Hepatic stellate cell (primary cell): Measurements from ENCODE around the gene NDUFA5.
A peak's percentile ranks its signal among the peaks of the same experiment; 100 is the strongest.

Experiments used
- DNase-seq: peaks from one replicate; pipeline ENCODE4 v3.0.0; 2011; ENCODE audit warnings: low spot score

Gene NDUFA5

DNA sequence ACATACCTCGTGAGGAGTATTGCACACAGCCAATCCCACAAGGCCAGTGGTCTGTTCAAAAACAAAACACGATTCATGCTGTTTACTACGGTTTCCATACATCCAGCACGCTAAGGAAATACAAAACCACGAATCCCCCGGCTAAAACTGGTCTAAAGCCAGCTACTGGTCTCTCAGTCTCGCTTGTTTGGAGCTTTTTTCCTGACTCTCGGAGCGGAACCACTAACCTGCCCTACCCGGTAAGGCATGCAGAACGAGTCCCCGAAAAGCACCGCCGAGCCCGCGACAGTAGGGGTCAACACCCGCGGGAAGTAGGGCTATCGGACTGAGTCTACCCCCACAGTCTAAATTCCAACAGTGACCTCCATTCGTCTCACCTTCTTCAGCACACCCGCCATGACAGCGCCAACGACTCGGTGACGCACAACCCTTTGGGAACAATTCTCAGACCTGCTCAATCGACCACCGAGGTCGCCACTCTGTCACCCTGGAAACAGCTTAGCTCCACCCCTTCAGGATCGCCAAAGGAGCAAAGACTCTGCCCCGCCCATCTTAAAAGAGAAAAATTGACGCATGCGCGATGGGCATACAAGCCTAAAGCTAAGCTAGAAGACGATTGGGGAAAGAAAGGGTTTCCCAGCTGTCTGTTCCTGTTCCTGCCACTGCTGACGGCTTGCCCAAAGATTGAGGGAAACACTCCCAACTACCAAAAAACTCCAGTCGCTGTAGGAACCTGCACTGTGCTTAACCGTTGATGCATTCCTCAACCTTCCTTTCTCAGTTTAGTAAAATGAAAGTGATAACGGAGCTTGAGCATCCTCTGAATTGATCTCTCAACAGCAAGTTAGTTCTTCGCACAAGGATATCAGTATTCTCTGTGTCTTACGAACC lies at the start of gene NDUFA5:
TSS of gene NDUFA5 (minus strand) at position 421 of the 891 bp plus-strand sequence. CDS start at position 398, 23 bp downstream.
- peak; percentile 71 for DNase-seq

DNA sequence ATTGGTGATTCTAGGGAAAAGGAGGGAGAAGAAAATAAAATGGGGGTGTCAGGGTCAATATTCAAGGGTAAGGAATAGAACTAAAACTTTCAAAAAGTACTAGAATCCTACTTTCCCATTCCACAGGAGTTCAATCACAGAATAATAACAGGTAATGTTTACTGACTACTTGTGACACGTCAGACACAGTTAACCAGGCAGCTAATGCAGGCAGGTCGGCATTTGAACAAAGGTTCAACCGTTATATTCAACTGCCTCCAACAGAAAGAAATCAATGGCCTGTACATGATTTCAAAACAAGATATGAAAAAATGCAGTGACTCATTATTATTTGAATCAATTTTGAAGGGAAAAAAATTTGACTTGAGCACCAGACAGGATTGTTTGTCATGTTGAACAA lies 47.1 kb upstream of the NDUFA5 start:
- no peak for DNase-seq

DNA sequence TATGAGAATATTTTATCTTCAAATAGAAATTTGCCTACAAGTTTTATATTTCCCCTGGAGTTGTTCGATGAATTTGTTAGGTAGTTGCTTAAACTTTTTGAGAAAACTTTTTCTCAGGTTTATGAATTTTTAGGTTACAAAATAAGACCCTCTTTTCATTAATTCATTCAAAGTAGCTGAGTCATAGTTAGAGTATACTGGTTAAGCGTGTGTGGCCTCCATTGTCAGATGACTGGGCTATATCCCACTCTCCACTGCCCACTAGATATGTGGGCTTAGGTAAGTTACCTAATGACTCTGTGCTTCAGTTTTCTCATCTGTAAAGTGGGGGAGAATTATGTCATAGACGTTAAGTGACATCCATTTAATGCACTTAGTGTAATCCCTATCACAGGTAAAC lies 45.0 kb upstream of the NDUFA5 start:
- DNase-seq = no peak

DNA sequence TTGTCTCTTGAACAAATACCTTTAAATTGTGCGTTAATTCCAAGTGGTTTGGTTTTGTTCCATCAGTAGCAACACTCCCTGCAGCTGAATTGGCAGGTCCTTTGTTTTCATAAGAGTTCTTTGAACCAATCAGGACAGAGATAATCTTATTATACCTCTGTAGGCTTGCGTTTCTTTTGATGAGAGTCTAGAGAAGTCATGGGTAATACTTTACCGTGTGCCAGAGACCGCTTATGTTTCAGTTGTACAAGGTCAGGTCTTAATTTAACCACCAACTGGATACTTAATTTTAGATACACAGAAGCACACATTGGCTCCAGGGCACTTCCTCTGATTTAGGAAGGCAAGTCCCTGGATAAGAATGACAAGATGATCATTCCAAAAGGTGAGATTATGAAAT lies 43.9 kb upstream of the NDUFA5 start, which contains the start of gene ASB15:
TSS of gene ASB15 (plus strand) at position 292 of the 400 bp plus-strand sequence. CDS start 12,682 bp downstream, outside the sequence.
- DNase-seq = no peak

DNA sequence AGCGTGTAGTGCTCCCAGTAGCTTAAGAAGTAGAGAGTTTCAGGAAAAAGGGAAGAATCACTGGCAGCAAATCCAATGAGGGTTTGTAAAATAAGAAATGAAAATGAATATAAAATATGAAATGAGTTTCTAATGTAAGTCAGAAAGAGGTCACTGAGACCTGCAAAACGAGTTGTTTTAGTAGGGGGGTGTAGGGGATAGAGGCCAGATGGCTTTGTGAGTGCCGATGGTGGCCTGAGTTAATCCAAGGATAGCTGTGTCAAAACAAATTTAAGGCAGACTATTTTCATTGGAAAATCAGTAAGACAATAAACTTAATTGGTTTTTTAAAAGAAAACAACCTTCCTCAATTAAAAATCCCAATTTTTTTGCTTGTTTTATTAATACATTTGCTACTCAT lies 43.3 kb upstream of the NDUFA5 start:
- DNase-seq = no peak

DNA sequence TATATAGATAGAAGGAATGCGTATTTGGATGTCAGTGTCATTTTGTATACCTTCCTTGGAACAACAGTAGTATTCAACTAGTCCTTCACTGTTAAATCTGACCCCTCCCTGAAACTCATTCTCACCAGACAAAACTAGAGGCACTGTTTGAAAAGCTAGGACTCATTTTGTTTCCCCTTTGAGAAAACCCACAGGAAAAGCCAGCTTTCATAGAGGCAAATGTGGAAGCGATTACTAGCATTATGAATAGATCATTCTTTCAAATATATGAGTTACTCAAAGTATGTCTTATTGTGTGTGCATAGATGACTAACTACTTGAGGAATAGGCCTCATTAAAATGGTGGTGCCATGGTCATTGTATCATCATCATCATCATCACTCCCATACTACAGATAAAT lies 42.1 kb upstream of the NDUFA5 start:
- no peak for DNase-seq

DNA sequence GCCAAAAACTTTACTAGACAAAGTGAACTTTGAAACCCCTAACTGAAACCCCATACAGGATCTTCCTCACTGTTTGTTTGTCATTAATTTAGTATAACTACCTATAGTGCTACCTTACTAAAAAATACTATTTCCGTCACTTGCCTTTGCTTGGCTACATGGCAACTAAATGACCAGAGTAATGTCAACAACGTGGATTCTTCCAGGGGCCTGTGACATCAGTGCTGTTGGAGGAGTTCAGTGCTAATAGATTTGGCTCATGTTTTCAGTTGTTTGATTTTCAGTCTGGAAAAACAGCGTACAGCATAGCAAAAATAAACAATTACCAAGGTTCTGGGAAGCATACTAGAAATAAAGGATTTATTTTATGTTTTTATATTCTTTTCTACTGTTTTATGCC lies 41.0 kb upstream of the NDUFA5 start:
- no peak for DNase-seq

DNA sequence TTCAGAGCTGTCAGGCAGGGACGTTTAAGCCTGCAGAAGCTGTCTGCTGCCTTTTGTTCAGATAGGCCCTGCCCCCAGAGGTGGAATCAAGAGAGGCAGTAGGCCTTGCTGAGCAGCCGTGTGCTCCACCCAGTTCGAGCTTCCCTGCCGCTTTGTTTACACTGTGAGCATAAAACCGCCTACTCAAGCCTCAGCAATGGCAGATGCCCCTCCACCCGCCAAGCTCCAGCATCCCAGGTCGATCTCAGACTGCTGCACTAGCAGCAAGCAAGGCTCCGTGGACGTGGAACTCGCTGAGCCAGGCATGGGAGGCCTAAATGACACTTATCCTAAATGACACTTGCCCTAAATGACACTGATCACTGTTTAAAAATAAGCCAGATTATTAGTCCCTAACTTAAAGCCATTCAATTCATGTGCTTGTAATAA lies 37.2 kb upstream of the NDUFA5 start:
- DNase-seq = no peak

DNA sequence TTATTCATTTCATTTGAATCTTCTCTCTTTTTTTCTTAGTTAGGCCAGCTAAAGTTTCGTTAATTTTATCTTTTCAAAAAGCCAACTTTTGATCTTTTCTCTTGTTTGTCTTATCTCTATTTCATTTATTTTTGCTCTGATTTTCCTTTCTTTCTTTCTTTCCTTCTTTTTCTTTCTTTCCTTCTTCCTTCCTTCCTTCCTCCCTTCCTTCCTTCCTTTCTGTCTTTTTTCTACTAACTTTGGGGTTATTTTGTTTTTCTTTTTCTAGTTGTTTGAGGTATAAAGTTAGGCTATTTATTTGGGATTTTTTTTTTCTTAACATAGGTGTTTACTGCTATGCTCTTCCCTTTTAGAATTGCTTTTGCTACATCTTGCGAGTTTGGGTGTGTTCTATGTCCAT lies 30.8 kb upstream of the NDUFA5 start:
- no peak for DNase-seq

DNA sequence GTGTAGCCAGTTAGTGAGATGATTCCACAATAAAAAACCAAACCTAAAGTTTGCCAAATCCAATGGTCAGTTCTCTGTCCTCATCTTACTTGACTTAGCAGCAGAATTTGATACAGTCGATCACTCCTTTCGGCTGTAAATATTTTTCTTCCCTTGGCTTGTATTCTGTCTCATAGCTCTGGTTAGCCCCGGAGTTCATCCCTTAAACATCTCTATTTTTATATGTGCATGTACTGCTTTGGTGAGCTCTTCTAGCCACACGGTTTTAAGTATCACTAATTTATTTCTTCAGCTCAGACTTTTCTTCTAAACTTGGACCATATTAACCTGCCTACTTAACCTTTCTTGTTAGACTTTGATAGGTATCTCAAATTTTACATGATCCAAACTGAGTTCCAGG lies 26.2 kb upstream of the NDUFA5 start:
- DNase-seq = no peak

DNA sequence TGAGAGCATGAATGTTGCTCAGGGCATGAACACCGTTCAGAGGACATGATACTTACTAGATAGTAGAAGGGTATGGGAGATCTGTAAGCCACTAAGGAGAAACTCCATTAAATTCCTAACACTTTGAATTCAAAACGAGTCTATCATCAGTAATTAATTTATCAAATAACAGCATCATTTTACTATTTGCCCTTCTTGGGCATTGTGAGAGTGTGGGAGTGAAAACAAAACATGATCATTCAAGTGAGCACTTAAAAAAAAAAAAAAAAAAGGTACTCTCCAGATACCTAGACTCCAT lies 23.5 kb upstream of the NDUFA5 start:
- no peak for DNase-seq

DNA sequence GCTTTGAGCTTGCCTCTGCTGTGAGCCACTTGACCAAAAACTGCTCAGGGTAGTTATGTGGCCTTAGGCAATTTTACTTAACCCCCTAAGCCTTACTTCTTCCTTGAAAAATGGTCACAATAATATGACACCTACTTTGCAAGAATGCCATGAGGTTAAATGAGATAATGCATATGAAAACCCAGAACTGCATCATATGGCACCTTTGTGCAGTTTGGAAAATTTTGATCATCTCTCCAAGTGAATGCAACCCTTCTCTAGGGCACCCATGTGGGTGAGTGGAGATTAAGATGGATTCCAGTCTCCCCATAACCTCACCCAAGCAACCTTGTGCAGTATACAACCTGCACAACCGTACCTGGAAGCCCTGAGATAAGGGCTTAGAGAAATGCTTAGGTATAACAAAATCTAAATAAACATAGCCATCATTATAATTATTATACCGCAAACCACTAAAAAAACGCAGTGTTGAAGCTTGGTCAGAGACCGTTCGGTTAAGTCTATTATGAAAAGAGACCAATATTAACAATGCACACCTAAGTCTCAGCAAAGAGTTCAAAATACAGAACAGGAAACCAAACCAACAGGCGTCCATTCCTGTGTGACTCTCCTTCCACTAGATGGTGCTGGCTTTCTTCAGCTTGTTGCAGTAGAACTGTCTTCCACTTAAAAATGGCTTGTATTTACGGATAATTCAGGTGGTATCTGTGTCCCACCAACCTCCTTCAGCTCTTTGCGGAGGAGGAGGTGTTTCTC lies 23.0 kb upstream of the NDUFA5 start:
- peak; percentile 11 for DNase-seq

DNA sequence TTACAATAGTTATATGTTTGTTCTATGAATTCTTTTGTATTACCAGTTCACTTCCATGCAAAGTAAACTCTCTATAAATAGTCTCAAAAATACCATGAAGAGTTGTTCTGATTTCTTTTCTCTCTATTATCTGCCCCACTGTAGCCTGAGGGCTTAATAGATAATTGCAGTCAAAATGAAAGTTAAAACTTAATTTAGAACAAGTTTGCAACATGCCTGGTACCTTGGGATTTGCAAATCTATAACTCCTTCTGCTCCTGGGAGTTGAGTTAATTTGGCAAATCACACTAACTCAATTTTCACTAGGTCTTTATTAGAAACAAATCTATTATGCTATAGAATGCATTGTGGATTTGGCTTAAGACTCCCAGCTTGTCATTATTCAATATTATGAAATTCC lies 21.8 kb upstream of the NDUFA5 start:
- no peak for DNase-seq

DNA sequence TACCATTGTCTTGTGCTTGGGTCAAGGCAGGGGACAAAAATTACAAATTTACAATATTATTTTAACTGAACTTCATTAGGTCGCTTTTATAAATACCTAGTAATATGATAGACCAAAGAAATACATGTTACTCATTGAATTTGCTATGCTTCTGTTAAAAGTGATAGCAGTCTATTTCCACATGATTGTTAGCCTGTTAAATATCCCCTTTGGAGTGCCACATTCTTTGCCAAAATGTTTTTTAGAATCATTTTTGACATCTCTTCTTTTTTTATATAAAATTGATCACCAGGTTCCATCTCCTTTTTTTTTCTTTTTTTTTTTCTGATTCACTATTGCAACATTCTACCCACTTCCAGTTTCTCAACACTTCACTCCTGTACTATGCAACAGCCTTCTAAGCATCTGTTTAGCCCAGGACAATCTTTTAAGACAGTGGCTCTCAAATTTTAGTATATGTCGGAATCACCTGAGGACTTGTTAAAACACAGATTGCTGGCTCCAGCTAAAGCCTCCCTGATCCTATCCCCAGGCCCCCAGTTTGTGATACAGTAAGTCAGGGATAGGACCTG lies 16.4 kb upstream of the NDUFA5 start:
- no peak for DNase-seq

DNA sequence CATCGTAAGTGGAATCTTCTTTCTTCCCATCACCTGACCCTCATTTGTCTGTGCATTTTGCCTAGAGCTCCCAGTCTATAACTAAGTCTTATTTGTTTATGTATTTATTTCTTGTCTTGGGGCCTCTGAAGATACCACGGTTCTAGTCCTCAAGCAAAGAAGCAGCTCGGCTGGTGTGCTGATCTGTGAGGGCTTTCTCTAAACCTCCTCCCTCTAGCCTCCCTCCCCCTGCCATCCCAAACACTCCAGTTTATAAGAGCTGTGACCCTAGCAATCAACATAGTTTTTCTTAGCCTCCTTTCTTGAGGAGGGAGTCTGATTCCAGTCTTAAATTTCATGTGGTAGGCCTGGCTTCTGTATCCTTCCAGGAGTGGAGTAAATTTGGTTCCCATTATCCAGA lies 15.7 kb upstream of the NDUFA5 start:
- DNase-seq = no peak

DNA sequence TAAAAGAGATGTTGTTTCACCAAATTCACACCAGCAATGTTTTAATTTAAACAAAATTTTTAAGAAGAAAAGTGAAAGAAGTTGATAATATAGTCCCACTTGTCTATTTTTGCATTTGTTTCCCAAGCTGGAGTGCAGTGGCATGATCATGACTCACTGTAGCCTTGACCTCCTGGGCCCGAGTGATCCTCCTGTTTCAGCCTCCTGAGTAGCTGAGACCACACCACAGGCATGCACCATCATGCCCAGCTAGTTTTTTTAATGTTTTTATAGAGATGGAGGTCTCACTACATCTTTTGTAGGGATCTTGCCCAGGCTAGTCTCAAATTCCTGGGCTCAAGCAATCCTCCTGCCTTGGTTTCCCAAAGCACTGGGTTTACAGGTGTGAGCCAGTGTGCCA lies 14.1 kb upstream of the NDUFA5 start:
- DNase-seq = no peak

DNA sequence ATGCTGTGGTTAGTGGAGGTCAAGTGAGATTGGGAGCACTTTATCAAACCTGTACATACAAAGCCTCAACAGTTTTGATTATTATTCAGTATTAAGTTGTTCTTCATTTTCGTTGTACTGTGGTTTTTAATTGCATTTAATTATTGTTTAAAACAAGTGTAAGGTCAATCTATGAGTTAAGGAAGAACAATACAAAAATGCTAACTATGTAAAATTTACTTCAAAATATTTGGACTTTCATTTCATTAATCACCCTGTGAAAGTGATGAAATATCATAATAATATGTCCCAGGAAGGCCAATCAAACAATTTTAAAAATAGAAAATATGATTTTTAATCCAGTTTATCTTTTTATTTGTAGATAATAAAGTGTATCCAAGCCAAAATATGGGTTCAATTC lies 13.6 kb upstream of the NDUFA5 start:
- no peak for DNase-seq

DNA sequence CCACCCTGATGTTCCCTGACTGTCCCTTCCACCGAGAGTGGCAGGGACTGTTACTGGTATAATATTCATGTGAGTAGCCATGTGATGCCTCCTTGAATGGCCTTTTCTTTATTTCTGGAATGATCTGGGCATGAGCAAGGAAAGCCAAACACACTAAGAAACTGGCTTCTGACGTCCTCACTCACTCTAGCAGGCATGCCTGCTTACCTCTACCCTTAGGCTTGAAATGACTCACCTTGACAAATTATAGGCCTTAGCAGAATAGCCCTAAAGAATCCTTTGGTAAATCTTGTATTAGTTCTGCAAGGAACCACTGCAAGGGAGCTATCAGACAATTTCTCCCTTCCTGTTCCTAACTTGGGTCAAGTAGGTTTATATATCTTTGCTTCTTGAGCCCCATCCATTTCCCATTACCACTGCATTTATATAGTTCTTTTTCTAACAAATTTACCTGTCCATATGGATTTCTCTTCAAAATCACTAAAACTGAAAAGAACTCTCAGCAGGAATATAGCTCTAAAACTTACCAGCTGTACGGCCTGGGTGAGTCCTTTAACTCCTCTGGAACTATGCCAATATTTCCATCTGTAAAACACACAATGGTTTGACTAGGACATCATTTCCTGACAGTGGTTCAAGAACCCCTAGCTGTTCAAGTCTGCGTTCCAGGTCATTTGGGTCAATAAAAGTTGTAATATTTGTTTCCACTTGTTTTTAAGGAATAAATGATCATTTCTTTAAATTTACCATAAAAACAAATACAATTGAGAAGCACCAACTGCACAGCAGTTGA lies 13.0 kb upstream of the NDUFA5 start:
- DNase-seq = no peak

DNA sequence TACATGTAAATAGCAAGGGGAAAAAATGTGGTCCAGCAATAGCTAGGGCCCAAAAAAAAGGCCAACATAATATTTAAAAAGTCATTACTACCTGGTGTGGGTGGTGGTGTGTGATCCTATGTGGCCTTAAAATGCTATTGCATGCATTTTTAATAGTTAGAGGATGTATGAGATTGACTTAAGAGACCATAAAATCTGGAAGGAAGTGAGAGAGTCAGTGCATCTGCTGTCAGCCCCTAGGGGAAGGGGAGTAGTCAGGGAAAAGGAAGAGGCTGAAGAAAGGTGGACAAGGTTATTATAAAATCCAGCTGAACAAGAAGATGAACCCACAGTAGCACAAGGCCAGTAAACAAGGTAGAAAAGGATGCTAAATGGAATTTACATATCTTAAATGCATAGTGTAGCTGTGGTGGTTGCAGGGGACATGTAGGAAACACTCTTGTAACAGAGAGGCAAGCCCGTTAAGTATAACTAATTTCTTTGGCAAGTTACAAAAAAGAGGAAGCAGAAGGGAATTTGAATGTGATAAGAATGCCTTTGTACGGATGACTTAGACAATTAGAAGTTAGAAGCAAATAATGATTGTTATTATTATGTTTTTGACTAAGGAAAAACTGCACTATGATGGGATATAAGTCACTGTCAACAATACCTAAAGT lies 11.9 kb upstream of the NDUFA5 start:
- no peak for DNase-seq

DNA sequence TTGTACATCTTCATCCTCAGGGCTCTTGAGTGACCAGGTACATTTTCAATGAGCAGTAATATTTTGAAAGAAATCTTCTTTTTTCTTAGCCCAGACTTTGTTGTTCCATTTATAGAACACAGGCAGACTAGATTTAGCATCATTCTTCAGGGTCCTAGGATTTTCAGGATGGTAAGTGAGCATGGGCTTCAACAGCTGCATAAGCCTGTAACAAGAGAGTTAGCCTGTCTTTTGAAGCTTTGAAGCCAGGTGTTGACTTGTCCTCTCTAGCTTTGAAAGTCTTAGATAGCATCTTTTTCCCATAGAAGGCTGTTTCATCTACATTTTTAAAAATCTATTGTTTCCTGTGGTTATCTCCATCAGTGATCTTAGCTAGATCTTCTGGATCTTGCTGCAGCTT lies 4.5 kb upstream of the NDUFA5 start:
- no peak for DNase-seq

DNA sequence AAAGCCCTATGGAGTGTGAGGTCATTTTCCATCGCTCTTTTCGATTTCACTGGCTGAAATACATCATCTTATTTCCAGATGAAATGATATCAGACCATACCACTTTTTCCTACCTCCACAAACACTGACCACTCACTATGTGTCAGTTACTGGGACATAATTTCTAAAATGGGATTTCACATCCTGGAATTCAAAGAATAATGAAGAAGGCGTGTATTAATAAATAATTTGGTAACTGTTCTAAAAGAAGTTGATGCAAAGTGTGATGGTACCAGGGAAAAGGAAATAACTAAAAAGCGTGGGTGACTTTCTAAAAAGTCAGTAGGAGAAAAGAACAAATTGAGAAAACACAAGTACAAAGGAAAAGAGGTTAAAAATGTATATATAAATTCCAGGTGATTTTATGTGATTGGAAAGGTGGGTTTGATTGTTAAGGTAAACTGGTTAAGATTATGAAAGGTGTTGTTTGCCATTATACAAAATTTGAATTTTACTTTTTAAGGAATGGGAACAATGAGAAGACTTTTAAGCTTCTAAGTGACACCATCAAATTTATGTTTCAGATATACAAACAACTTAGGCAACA lies 764 bp upstream of the NDUFA5 start:
- no peak for DNase-seq
